ENCODE data around the gene SLC16A11.

Gene SLC16A11

DNA sequence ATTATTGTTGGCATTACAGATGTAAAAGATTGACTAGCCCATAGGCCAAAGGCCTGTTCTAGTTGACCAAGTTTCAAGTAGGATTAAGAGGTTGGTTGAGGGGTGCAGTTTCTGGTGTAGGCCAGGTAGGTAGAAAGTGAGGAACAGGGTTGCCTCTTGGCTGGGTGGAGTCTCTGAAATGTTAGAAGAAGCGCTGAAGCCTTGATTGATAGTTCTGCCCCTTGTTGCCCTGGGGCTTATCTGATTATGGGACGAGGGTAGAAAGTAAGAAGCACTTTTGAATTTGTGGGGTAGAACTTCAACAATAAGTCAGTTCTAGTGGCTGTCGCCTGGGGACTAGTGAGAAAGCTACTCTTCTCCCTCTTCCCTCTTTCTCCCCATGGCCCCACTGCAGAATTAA, 14.8 kb downstream of the SLC16A11 start:
- TF ChIP-seq ZFX (IDR thresholded peaks at IDR 0.05; ENCODE audit: borderline replicate concordance): no peak
- TF ChIP-seq, protein P1, sequence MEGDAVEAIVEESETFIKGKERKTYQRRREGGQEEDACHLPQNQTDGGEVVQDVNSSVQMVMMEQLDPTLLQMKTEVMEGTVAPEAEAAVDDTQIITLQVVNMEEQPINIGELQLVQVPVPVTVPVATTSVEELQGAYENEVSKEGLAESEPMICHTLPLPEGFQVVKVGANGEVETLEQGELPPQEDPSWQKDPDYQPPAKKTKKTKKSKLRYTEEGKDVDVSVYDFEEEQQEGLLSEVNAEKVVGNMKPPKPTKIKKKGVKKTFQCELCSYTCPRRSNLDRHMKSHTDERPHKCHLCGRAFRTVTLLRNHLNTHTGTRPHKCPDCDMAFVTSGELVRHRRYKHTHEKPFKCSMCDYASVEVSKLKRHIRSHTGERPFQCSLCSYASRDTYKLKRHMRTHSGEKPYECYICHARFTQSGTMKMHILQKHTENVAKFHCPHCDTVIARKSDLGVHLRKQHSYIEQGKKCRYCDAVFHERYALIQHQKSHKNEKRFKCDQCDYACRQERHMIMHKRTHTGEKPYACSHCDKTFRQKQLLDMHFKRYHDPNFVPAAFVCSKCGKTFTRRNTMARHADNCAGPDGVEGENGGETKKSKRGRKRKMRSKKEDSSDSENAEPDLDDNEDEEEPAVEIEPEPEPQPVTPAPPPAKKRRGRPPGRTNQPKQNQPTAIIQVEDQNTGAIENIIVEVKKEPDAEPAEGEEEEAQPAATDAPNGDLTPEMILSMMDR (IDR thresholded peaks at IDR 0.05): no peak

DNA sequence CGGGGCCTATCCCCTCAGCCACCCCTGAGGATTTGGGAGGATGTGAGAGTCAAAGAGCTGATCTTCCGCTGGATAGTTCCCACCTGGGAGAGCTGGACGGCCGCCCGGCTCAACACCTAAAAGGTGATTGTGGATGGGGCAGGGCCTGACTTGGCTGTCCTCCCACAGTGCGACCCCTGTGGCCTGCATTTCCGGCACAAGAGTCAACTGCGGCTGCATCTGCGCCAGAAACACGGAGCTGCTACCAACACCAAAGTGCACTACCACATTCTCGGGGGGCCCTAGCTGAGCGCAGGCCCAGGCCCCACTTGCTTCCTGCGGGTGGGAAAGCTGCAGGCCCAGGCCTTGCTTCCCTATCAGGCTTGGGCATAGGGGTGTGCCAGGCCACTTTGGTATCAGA, 16.6 kb downstream of the SLC16A11 start:
- TF ChIP-seq, protein P1 (IDR thresholded peaks at IDR 0.05): no peak
- no peak for TF ChIP-seq ZFX (IDR thresholded peaks at IDR 0.05; ENCODE audit: borderline replicate concordance)
- H3K27ac ChIP-seq: no peak overlapping the region

More for the DNA sequence above, 14.8 kb downstream of the SLC16A11 start:
- H3K27ac ChIP-seq: no peak overlapping the region

DNA sequence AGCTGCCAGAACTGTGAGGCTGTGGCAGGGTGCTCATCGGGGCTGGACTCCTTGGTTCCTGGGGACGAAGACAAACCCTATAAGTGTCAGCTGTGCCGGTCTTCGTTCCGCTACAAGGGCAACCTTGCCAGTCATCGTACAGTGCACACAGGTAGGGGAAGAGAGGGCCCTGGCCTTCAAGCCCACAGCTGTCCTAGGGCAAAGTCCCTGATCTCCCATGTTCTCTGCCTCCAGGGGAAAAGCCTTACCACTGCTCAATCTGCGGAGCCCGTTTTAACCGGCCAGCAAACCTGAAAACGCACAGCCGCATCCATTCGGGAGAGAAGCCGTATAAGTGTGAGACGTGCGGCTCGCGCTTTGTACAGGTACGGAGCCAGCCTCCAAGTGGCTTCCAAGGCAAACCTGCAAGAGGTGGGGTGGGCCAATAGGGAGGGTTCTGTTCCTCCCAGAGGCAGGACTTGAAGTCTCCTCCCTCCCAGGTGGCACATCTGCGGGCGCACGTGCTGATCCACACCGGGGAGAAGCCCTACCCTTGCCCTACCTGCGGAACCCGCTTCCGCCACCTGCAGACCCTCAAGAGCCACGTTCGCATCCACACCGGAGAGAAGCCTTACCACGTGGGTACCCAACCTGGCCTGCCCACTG, 17.3 kb downstream of the SLC16A11 start:
- TF ChIP-seq, protein P1 (IDR thresholded peaks at IDR 0.05): no peak
- TF ChIP-seq ZFX (IDR thresholded peaks at IDR 0.05; ENCODE audit: borderline replicate concordance): no peak
- H3K27ac ChIP-seq: no peak overlapping the region

DNA sequence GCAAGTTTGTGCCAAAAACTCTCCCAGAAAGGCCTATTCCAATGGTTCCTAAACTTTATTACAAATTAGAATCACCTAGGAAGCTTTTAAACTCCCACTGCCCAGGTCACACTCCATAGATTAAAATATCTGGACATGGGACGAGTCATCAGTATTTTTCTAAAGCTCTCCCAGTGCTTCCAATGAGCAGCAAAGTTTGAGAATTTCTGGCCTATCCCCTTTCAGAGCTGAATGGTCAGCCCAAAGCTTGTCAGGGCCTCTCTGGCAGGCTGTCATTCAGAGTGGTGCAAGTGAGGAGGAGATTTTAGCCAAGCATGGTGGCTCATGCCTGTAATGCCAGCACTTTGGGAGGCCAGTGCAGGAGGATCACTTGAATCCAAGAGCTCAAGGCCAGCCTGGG, 18.6 kb downstream of the SLC16A11 start:
- H3K27ac ChIP-seq: no peak overlapping the region
- TF ChIP-seq ZFX (IDR thresholded peaks at IDR 0.05; ENCODE audit: borderline replicate concordance): no peak
- TF ChIP-seq, protein P1 (IDR thresholded peaks at IDR 0.05): no peak

DNA sequence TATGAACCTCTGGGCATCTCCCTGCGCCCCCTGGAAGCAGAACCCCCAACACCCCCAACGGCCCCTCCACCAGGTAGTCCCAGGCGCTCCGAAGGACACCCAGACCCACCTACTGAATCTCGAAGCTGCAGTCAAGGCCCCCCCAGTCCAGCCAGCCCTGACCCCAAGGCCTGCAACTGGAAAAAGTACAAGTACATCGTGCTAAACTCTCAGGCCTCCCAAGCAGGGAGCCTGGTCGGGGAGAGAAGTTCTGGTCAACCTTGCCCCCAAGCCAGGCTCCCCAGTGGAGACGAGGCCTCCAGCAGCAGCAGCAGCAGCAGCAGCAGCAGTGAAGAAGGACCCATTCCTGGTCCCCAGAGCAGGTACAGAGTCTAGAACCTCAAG, 19.5 kb downstream of the SLC16A11 start:
- peak overlapping the region; percentile 64 for H3K27ac ChIP-seq
- TF ChIP-seq, protein P1 (IDR thresholded peaks at IDR 0.05): no peak
- no peak for TF ChIP-seq ZFX (IDR thresholded peaks at IDR 0.05; ENCODE audit: borderline replicate concordance)

DNA sequence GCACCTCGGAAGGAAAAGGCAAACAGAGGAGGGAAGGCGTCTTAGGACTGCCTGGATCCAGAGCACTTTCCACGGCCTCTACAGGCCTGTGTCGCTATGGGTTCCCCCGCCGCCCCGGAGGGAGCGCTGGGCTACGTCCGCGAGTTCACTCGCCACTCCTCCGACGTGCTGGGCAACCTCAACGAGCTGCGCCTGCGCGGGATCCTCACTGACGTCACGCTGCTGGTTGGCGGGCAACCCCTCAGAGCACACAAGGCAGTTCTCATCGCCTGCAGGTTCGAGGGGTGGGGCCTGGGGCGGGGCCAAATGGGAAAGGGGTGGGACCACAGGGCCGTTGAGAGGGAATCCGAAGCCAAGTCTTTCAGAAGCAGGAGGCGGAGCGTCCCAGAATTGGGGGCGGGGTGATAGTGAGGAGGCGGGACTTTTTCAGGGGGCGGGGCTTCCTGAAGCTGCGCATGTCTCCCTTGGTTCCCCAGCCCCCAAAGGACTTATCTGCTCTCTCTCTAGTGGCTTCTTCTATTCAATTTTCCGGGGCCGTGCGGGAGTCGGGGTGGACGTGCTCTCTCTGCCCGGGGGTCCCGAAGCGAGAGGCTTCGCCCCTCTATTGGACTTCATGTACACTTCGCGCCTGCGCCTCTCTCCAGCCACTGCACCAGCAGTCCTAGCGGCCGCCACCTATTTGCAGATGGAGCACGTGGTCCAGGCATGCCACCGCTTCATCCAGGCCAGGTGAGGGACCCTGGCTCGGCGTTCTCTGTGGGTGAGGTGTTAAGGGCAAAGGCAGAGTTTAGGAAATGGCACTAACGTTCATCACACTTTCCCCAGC, 20.1 kb downstream of the SLC16A11 start:
- peak overlapping the region; percentile 64 for H3K27ac ChIP-seq
- TF ChIP-seq, protein P1 (IDR thresholded peaks at IDR 0.05): peak; percentile 20
- TF ChIP-seq ZFX (IDR thresholded peaks at IDR 0.05; ENCODE audit: borderline replicate concordance): no peak

Measured in 22Rv1 (cell line).